Measurements from ENCODE around the gene ADAMTS7.

DNA sequence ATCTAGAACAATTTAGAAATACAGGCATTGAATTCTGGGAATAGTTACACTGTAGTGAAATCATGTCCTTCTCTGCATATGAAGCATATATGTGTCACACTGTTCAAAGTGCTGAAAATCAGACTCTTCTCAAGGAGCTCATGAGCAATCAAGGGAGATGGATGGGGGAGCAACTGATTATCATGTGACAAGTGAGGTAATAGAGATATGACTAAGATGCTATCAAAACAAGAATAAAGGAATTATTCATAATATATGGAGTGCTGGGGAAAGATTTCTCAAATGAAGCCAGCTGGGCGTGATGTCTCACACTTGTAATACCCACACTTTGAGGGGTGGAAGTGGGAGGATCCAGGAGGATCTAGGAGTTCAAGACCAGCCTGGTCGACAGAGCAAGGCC, 95.3 kb downstream of the ADAMTS7 start:
- TF ChIP-seq EP300 (IDR thresholded peaks at IDR 0.05): no peak
- TF ChIP-seq, protein P1, sequence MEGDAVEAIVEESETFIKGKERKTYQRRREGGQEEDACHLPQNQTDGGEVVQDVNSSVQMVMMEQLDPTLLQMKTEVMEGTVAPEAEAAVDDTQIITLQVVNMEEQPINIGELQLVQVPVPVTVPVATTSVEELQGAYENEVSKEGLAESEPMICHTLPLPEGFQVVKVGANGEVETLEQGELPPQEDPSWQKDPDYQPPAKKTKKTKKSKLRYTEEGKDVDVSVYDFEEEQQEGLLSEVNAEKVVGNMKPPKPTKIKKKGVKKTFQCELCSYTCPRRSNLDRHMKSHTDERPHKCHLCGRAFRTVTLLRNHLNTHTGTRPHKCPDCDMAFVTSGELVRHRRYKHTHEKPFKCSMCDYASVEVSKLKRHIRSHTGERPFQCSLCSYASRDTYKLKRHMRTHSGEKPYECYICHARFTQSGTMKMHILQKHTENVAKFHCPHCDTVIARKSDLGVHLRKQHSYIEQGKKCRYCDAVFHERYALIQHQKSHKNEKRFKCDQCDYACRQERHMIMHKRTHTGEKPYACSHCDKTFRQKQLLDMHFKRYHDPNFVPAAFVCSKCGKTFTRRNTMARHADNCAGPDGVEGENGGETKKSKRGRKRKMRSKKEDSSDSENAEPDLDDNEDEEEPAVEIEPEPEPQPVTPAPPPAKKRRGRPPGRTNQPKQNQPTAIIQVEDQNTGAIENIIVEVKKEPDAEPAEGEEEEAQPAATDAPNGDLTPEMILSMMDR (IDR thresholded peaks at IDR 0.05): no peak
